Prostate gland (tissue), 2 donors: ENCODE results near the gene PMP22. TPM values are rescaled to one million over a fixed set of nuclear protein-coding genes. Genes with fewer than 3 reads are reported as not detected.

ENCODE experiments used
- DNase-seq: peaks from one replicate; pipeline ENCODE4 v3.0.0-alpha.2; 2019; ENCODE audit warnings: low spot score
- H3K27ac ChIP-seq, 2 donors: fragments of 200-600 bp; sonication (generic); 2 replicates each; pipeline ENCODE4 v1.5.1; 2017 to 2019
- H3K27me3 ChIP-seq: fragments of 200-600 bp; sonication (generic); replicated peaks from 2 replicates; pipeline ENCODE4 v1.5.1; 2019; ENCODE audit not compliant: insufficient read depth
- H3K36me3 ChIP-seq, 2 donors: fragments of 200-600 bp; sonication (generic); 1 replicate in 1 of 2; 2 replicates in 1 of 2; pipeline versions ENCODE4 v1.5.1 to v1.8.1; 2017 to 2019
- H3K4me1 ChIP-seq: fragments of 200-600 bp; sonication (generic); replicated peaks from 2 replicates; pipeline ENCODE4 v1.5.1; 2019
- H3K4me3 ChIP-seq, 2 donors: fragments of 200-600 bp; sonication (generic); 2 replicates each; pipeline ENCODE4 v1.5.1; 2017 to 2019
- H3K9me3 ChIP-seq: fragments of 200-600 bp; sonication (generic); 2 replicates; pipeline ENCODE4 v1.5.1; 2017
- POLR2A ChIP-seq: fragments of 450-650 bp; IDR thresholded peaks from one replicate; pipeline ENCODE4 v1.6.1; 2016; ENCODE audit warnings: antibody characterized with exemption, mild to moderate bottlenecking
- POLR2AphosphoS5 ChIP-seq: sonication (generic); formaldehyde crosslinking; IDR thresholded peaks from one replicate; pipeline ENCODE4 v1.6.1; 2017; ENCODE audit warnings: antibody characterized with exemption
- WGBS: methylation state at CpG from one replicate; pipeline ENCODE4 v1.1.5; 2018; 5-methylcytosine and 5-hydroxymethylcytosine counted together
- intact Hi-C: fragments of 100-400 bp; cut with DNase I; formaldehyde crosslinking; loops from one replicate; pipeline ENCODE4 v1.14.2; 2022
- total RNA-seq, 2 donors: library from RNA; depleted of rRNA; stranded (reverse); fragments of >200 nt; gene quantifications; one replicate each; pipeline ENCODE4 v1.1.0, GENCODE V29; 2016
- TF ChIP-seq, protein P1 (sequence below), 4 experiments: fragments of 200-600 bp in 2 of 4; fragments of 450-650 bp in 2 of 4; sonication (generic) in 2 of 4; IDR thresholded peaks; 1 replicate in 3 of 4; 2 replicates in 1 of 4; pipeline ENCODE4 v1.5.1; 2016 to 2019; ENCODE audit warnings: antibody characterized with exemption in 4 of 4, mild to moderate bottlenecking in 2 of 4, moderate library complexity in 2 of 4

The PMP22 gene
- total RNA-seq, 2 donors from 2014 or later: 22.5 to 76.1 TPM

DNA sequence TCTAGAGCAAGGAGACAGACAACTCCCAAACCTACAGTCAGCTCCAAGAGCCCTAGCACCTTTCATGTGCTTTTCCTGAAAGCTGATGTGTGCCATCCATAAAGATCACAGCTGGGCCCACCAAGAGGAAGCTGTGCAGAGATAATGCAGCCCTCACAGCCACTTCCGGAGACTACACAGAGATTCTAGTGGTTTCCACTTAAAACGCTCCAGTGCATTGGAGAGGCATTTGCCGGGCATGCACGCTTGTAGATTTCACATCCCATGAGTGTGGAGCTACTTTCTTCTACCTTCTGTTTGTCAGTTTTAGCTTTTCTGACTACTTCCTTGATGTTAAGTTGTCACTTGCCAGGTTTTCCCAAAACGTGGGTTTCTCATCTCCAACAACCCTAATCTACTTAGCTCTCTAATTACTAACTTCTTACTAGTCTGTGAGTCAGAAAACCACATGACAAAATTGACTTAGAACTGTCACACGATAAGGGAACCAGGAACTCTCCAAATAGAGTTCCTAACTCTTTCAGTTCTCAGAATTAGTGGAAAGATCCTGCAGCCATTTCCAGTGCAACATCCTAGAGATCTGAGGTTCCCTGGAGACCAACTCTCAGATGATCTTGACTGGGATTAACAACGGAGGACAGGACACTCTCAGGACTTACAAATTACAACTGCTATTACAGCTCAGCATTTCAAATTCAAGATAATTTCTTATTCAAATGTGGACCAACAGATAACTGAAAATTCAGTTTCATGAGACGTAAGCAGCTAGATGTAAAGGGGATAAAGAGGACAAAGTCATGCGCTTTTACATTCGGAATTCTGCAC lies 28.6 kb downstream of the PMP22 start:
- no peaks in the 10 kb centered on the region for H3K27me3 ChIP-seq
- TF ChIP-seq POLR2AphosphoS5 (no peak), POLR2A (no peak)
- TF ChIP-seq, protein P1, sequence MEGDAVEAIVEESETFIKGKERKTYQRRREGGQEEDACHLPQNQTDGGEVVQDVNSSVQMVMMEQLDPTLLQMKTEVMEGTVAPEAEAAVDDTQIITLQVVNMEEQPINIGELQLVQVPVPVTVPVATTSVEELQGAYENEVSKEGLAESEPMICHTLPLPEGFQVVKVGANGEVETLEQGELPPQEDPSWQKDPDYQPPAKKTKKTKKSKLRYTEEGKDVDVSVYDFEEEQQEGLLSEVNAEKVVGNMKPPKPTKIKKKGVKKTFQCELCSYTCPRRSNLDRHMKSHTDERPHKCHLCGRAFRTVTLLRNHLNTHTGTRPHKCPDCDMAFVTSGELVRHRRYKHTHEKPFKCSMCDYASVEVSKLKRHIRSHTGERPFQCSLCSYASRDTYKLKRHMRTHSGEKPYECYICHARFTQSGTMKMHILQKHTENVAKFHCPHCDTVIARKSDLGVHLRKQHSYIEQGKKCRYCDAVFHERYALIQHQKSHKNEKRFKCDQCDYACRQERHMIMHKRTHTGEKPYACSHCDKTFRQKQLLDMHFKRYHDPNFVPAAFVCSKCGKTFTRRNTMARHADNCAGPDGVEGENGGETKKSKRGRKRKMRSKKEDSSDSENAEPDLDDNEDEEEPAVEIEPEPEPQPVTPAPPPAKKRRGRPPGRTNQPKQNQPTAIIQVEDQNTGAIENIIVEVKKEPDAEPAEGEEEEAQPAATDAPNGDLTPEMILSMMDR (IDR thresholded peaks at IDR 0.05): no peak
- WGBS: 85% methylated on average over 10 of the region's 10 CpGs
- H3K4me3 ChIP-seq: no peak overlapping the region
- no peak overlapping the region for H3K27ac ChIP-seq
- no peaks in the 10 kb centered on the region for H3K9me3 ChIP-seq
- peaks cover 2 to 4% of the 10 kb centered on the region in 2 donors for H3K36me3 ChIP-seq
- intact Hi-C loops: no loop called here
- no peak for DNase-seq
- no peaks in the 10 kb centered on the region for H3K4me1 ChIP-seq

DNA sequence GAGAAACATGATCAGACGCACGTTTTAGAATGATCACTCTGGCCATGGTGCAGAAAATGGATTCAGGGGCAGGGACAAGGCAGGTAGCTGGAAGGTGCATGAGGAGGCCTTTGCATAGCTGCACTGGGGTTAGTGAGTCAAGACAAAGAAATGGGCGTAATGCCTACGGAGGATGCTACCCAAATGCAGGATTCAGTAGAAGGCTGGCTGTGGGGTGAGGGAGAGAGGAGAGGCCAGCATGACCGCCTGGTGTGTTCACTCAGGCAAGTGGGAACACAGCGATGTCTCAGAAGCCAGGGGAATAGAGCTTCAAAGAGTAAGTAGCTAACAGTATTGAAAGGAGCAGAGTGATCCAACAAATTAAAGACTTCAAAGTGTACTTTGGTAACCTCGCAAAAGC lies 31.2 kb downstream of the PMP22 start:
- no peak for DNase-seq
- WGBS: 54% methylated on average over 7 of the region's 7 CpGs
- H3K4me1 ChIP-seq: no peaks in the 10 kb centered on the region
- no peaks in the 10 kb centered on the region for H3K27me3 ChIP-seq
- H3K9me3 ChIP-seq: no peaks in the 10 kb centered on the region
- intact Hi-C loops: no loop called here
- no peak overlapping the region for H3K27ac ChIP-seq
- peaks cover 2 to 4% of the 10 kb centered on the region in 2 donors for H3K36me3 ChIP-seq
- TF ChIP-seq POLR2AphosphoS5 (no peak), POLR2A (no peak)
- TF ChIP-seq, protein P1 (IDR thresholded peaks at IDR 0.05): no peak
- no peak overlapping the region for H3K4me3 ChIP-seq

DNA sequence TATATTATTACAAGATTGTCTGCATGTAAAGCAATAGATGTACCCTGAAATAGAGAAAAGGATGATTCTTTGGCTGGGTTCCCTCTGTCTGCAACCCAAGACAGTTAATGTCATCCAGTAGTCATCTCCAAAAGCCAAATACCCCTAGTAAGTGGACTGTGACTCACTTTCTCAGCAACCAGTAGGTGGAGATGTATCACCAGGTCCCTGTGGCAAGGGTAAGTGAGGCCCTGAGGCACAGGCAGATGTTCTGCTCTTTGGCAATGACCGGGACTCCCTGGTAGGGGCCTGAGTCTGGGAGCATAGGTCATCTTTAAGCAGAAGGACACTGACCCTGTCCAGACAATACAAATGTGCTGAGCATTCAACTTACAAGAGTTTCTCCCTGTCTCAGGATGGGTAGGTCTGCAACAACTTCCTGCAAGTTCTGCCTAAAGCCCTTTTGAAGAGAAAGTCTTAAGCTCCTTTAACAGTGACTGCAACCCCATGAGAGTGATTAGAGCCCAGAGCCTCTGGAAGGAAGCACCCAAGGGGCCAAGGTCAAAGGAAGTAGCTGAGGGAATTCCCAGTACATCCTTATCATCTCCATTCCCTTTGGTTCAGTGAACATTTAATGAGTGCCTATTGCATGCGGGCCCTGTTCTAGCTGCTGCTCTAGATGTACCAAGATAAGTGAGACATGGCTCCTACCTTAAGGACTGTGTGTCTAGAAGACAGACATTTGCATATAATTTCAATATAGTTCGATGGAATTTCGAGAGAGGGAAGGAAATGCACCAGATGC lies 31.9 kb downstream of the PMP22 start:
- WGBS: 92% methylated on average over 4 of the region's 4 CpGs
- H3K4me1 ChIP-seq: no peaks in the 10 kb centered on the region
- intact Hi-C loops: no loop called here
- no peak overlapping the region for H3K4me3 ChIP-seq
- peaks cover 2 to 4% of the 10 kb centered on the region in 2 donors for H3K36me3 ChIP-seq
- no peak overlapping the region for H3K27ac ChIP-seq
- H3K27me3 ChIP-seq: no peaks in the 10 kb centered on the region
- DNase-seq: no peak
- no peaks in the 10 kb centered on the region for H3K9me3 ChIP-seq
- TF ChIP-seq POLR2AphosphoS5 (no peak), POLR2A (no peak)
- TF ChIP-seq, protein P1 (IDR thresholded peaks at IDR 0.05): no peak

DNA sequence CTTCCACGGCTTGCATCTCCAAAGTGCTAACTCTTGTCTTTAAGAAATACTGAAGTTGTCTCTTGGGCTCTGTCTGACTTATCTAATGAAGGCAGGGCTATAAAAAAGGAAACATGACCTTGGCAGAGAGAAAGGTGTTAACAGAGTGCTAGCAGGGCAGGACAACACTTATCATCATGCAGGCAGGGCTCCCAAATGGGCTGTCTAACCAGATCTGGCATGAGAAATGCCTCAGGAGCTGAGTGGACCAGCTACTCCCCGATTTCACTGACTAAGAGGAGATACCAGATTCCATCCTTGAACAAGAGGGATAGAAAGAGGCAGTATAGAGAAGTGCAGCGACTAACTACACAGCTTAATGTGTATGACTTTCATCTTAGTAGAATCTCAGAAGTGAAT lies 32.6 kb downstream of the PMP22 start:
- intact Hi-C loops: no loop called here
- no peak for DNase-seq
- Histone ChIP-seq H3K27ac (no peak overlapping the region), H3K4me1 (no peaks in the 10 kb centered on the region), H3K4me3 (no peak overlapping the region), H3K9me3 (no peaks in the 10 kb centered on the region), H3K27me3 (no peaks in the 10 kb centered on the region), H3K36me3 (peaks cover 2 to 4% of the 10 kb centered on the region in 2 donors)
- WGBS: 72% methylated on average over 3 of the region's 3 CpGs
- no peak for TF ChIP-seq POLR2AphosphoS5
- TF ChIP-seq, protein P1 (IDR thresholded peaks at IDR 0.05): no peak
